HCT116 (cell line): Measurements from ENCODE around the gene TMUB1. TPM values are rescaled to one million over a fixed set of nuclear protein-coding genes. Genes with fewer than 3 reads are reported as not detected.

Experiments used
- ATAC-seq: fragments of 200-7000 bp; cut with Tn5 transposase; 2 replicates; pipeline ENCODE4 v1.9.1; 2020; ENCODE audit warnings: mild to moderate bottlenecking, moderate library complexity
- BruUV-seq: library from RNA; stranded (reverse); fragments of 400-500 nt; replicated peaks from 2 replicates; lab custom pipeline; 2021; lab: Mats Ljungman, UMichigan
- CTCF ChIA-PET: fragments of 300-600 bp; sonication (Branson Sonifier 250); formaldehyde crosslinking; loops from one replicate; lab custom pipeline; 2021; ENCODE audit warnings: antibody characterized with exemption; lab: Charles Lee
- POLR2A ChIA-PET: fragments of 300-600, 350-600 bp; sonication (Branson Sonifier 250); formaldehyde crosslinking; loops from one replicate; lab custom pipeline; 2021; ENCODE audit warnings: antibody characterized with exemption; lab: Charles Lee
- RAD21 ChIA-PET, 2 experiments: fragments of 300-600 bp; sonication (Branson Sonifier 250); formaldehyde crosslinking; loops; one replicate each; lab custom pipeline; 2023; ENCODE audit warnings: low total read pairs in 2 of 2; ENCODE audit not compliant: uncharacterized antibody in 2 of 2, unreplicated experiment in 2 of 2, low non-redundant PET in 1 of 2; lab: Charles Lee
- DNase-seq: peaks from one replicate; pipeline ENCODE4 v3.0.0-alpha.2; 2010; ENCODE audit warnings: low read depth, low spot score
- H2AFZ ChIP-seq: fragments of 200-600 bp; shearing (Covaris generic), sonication (generic); 2 replicates; pipeline ENCODE4 v1.6.1; 2017; ENCODE audit warnings: low read depth, mixed run types, mixed read lengths, antibody characterized with exemption, low read length; ENCODE audit not compliant: poor library complexity, severe bottlenecking
- H3K27ac ChIP-seq: 2 replicates; pipeline ENCODE4 v1.5.1; 2012; ENCODE audit warnings: low read depth, low read length
- H3K27me3 ChIP-seq: fragments of 200-600 bp; sonication (generic); 2 replicates; pipeline ENCODE4 v1.6.1; 2016; ENCODE audit warnings: mixed run types, low read length, mixed read lengths; ENCODE audit not compliant: insufficient read depth
- H3K36me3 ChIP-seq, 2 experiments: fragments of 200-500 bp in 1 of 2; fragments of 200-600 bp in 1 of 2; sonication (Bioruptor generic) in 1 of 2; sonication (generic) in 1 of 2; 2 replicates each; pipeline versions ENCODE4 v1.5.1 to v1.6.1; 2014 to 2016; ENCODE audit warnings: low read length in 2 of 2, inconsistent platforms in 1 of 2, mixed read lengths in 1 of 2, mixed run types in 1 of 2; ENCODE audit not compliant: insufficient read depth in 2 of 2, control insufficient read depth in 1 of 2
- H3K4me1 ChIP-seq, 2 experiments: fragments of 200-600 bp in 1 of 2; sonication (generic) in 1 of 2; 2 replicates each; pipeline versions ENCODE4 v1.5.1 to v1.6.1; 2012 to 2017; ENCODE audit warnings: low read length in 2 of 2, inconsistent platforms in 1 of 2, mild to moderate bottlenecking in 1 of 2, mixed read lengths in 1 of 2, mixed run types in 1 of 2, moderate library complexity in 1 of 2; ENCODE audit not compliant: insufficient read depth in 2 of 2, control insufficient read depth in 1 of 2
- H3K4me2 ChIP-seq: fragments of 200-600 bp; sonication (generic); 2 replicates; pipeline ENCODE4 v1.6.1; 2017; ENCODE audit warnings: mixed run types, low read length, mixed read lengths
- H3K4me3 ChIP-seq, 2 experiments: fragments of 200-600 bp in 1 of 2; sonication (generic) in 1 of 2; replicated peaks in 1 of 2; 2 replicates each; pipeline ENCODE4 v1.5.1; 2011 to 2016; ENCODE audit warnings: low read length in 2 of 2, control low read depth in 1 of 2, low read depth in 1 of 2, mild to moderate bottlenecking in 1 of 2, mixed read lengths in 1 of 2, mixed run types in 1 of 2
- H3K79me2 ChIP-seq: fragments of 200-600 bp; sonication (generic); 2 replicates; pipeline ENCODE4 v1.6.1; 2017; ENCODE audit warnings: mild to moderate bottlenecking, mixed run types, low read length, moderate library complexity, mixed read lengths; ENCODE audit not compliant: insufficient read depth
- H3K9ac ChIP-seq: fragments of 200-600 bp; sonication (generic); 2 replicates; pipeline ENCODE4 v1.6.1; 2016; ENCODE audit warnings: low read length, mixed read lengths
- H3K9me2 ChIP-seq: fragments of 200-600 bp; sonication (generic), shearing (Covaris generic); 2 replicates; pipeline ENCODE4 v1.6.1; 2017; ENCODE audit warnings: mixed run types, mild to moderate bottlenecking, moderate library complexity; ENCODE audit not compliant: insufficient read depth
- H3K9me3 ChIP-seq, 2 experiments: fragments of 200-500 bp in 1 of 2; fragments of 200-600 bp in 1 of 2; sonication (Bioruptor generic) in 1 of 2; sonication (generic) in 1 of 2; 2 replicates each; pipeline ENCODE4 v1.6.1; 2014 to 2017; ENCODE audit warnings: low read length in 2 of 2, mixed read lengths in 2 of 2, inconsistent platforms in 1 of 2, low read depth in 1 of 2, mild to moderate bottlenecking in 1 of 2, mixed run types in 1 of 2, moderate library complexity in 1 of 2; ENCODE audit not compliant: control insufficient read depth in 1 of 2, insufficient read depth in 1 of 2
- H4K20me1 ChIP-seq: fragments of 200-600 bp; sonication (generic), shearing (Covaris generic); 2 replicates; pipeline ENCODE4 v1.6.1; 2017; ENCODE audit warnings: mixed run types, mild to moderate bottlenecking, moderate library complexity; ENCODE audit not compliant: insufficient read depth
- CBX3 ChIP-seq: IDR thresholded peaks from 2 replicates; pipeline ENCODE4 v1.6.1; 2012; ENCODE audit warnings: low read depth
- CEBPB ChIP-seq: IDR thresholded peaks from 2 replicates; pipeline ENCODE4 v1.6.1; 2012; ENCODE audit warnings: low read depth
- EGR1 ChIP-seq: IDR thresholded peaks from 2 replicates; pipeline ENCODE4 v1.6.1; 2012; ENCODE audit warnings: low read depth
- ELF1 ChIP-seq: IDR thresholded peaks from 2 replicates; pipeline ENCODE4 v1.6.1; 2012; ENCODE audit warnings: low read depth, borderline replicate concordance
- EZH2 ChIP-seq: fragments of 200-600 bp; sonication (generic); IDR thresholded peaks from 2 replicates; pipeline ENCODE4 v1.6.1; 2017; ENCODE audit warnings: antibody characterized with exemption, mixed run types
- EZH2phosphoT487 ChIP-seq: fragments of 200-600 bp; IDR thresholded peaks from 2 replicates; pipeline ENCODE4 v1.6.1; 2018; ENCODE audit warnings: antibody characterized with exemption, borderline replicate concordance
- FOSL1 ChIP-seq: IDR thresholded peaks from 2 replicates; pipeline ENCODE4 v1.6.1; 2012; ENCODE audit warnings: low read depth
- JUND ChIP-seq: IDR thresholded peaks from 2 replicates; pipeline ENCODE4 v1.6.1; 2012
- POLR2A ChIP-seq: IDR thresholded peaks from 2 replicates; pipeline ENCODE4 v1.7.0; 2011; ENCODE audit warnings: borderline replicate concordance; ENCODE audit not compliant: insufficient read depth, insufficient read length; ENCODE audit errors: extremely low read depth
- POLR2AphosphoS5 ChIP-seq: IDR thresholded peaks from 2 replicates; pipeline ENCODE4 v1.6.1; 2011; ENCODE audit warnings: mild to moderate bottlenecking, low read depth, low read length, moderate library complexity
- RAD21 ChIP-seq: IDR thresholded peaks from 2 replicates; pipeline ENCODE4 v1.6.1; 2012; ENCODE audit warnings: low read depth, mild to moderate bottlenecking
- SIN3A ChIP-seq: IDR thresholded peaks from 2 replicates; pipeline ENCODE4 v1.6.1; 2012; ENCODE audit warnings: low read depth
- YY1 ChIP-seq: IDR thresholded peaks from 2 replicates; pipeline ENCODE4 v1.6.1; 2011; ENCODE audit warnings: low read length, low read depth, moderate library complexity, mild to moderate bottlenecking; ENCODE audit not compliant: insufficient replicate concordance; ENCODE audit errors: extremely low read depth
- intact Hi-C: fragments of 100-400 bp; cut with micrococcal nuclease; formaldehyde crosslinking; loops from 2 replicates; pipeline ENCODE4 v1.10.0; 2022
- total RNA-seq: library from RNA; stranded (reverse); gene quantifications from one replicate; pipeline ENCODE4 v1.2.1, GENCODE V29; 2021; ENCODE audit not compliant: unreplicated experiment
- TF ChIP-seq, protein P1 (sequence below): IDR thresholded peaks from 2 replicates; pipeline ENCODE4 v1.6.1; 2012; ENCODE audit warnings: low read depth
- TF ChIP-seq, protein P2 (sequence below): IDR thresholded peaks from 2 replicates; pipeline ENCODE4 v1.6.1; 2012

The TMUB1 gene
- total RNA-seq, 1 experiment from 2014 or later = 75.8 TPM

DNA sequence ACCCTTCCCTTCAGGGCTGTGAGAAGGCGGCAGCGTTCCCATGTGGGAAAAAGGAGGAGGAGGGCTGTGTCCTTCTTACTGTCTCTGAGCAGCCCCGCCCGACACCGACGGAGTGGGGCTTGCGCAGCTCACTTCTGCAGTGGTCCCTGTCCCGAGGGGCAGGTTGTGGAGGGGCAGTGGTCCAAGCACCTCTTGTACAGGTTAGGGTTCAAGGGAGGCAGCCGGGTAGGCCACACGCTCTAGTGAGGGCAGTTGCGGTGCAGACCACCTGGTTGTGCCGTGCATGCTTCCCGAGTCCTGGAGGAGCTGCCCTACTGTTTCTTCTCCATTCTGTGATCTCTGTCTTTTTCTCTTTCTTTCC, 35.7 kb upstream of the TMUB1 start:
- Histone ChIP-seq H3K36me3 (peaks cover 4 to 24% of the 10 kb centered on the region in 2 experiments; a peak in 3 of 4 replicates), H3K79me2 (peaks cover 34% of the 10 kb centered on the region), H3K27me3 (no peaks in the 10 kb centered on the region), H3K4me2 (no peak overlapping the region), H3K4me3 (no peak overlapping the region), H3K9ac (no peak overlapping the region), H3K4me1 (peaks cover 7 to 29% of the 10 kb centered on the region in 2 experiments), H3K9me3 (no peaks in the 10 kb centered on the region), H2AFZ (no peak overlapping the region), H3K9me2 (no peaks in the 10 kb centered on the region), H3K27ac (no peak overlapping the region), H4K20me1 (no peaks in the 10 kb centered on the region)
- ChIA-PET CTCF (interaction anchor here (0.6 to 1.3 kb wide), 2 partner anchors 58 to 91 kb away, joined by 3 to 4 read pairs; partner anchors contain the start of gene ABCB8), RAD21 (no interaction called here), POLR2A (no interaction called here)
- TF ChIP-seq CEBPB = no peak
- TF ChIP-seq, protein P1, sequence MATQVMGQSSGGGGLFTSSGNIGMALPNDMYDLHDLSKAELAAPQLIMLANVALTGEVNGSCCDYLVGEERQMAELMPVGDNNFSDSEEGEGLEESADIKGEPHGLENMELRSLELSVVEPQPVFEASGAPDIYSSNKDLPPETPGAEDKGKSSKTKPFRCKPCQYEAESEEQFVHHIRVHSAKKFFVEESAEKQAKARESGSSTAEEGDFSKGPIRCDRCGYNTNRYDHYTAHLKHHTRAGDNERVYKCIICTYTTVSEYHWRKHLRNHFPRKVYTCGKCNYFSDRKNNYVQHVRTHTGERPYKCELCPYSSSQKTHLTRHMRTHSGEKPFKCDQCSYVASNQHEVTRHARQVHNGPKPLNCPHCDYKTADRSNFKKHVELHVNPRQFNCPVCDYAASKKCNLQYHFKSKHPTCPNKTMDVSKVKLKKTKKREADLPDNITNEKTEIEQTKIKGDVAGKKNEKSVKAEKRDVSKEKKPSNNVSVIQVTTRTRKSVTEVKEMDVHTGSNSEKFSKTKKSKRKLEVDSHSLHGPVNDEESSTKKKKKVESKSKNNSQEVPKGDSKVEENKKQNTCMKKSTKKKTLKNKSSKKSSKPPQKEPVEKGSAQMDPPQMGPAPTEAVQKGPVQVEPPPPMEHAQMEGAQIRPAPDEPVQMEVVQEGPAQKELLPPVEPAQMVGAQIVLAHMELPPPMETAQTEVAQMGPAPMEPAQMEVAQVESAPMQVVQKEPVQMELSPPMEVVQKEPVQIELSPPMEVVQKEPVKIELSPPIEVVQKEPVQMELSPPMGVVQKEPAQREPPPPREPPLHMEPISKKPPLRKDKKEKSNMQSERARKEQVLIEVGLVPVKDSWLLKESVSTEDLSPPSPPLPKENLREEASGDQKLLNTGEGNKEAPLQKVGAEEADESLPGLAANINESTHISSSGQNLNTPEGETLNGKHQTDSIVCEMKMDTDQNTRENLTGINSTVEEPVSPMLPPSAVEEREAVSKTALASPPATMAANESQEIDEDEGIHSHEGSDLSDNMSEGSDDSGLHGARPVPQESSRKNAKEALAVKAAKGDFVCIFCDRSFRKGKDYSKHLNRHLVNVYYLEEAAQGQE = no peak
- no peak for TF ChIP-seq RAD21
- TF ChIP-seq, protein P2, sequence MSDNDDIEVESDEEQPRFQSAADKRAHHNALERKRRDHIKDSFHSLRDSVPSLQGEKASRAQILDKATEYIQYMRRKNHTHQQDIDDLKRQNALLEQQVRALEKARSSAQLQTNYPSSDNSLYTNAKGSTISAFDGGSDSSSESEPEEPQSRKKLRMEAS = no peak
- TF ChIP-seq EZH2phosphoT487 = no peak
- no peak for TF ChIP-seq CBX3
- no peak for TF ChIP-seq EZH2
- TF ChIP-seq FOSL1 = no peak
- no peak for TF ChIP-seq YY1
- no peak for TF ChIP-seq EGR1
- TF ChIP-seq JUND = no peak
- TF ChIP-seq POLR2A = no peak
- no peak for TF ChIP-seq POLR2AphosphoS5
- no peak for TF ChIP-seq ELF1
- TF ChIP-seq SIN3A = no peak
- no peak for DNase-seq
- BruUV-seq = no TSS peak
- no peak for ATAC-seq
- intact Hi-C loops = no loop called here
